H4 (cell line): Measurements from ENCODE around the gene STK40. TPM values are rescaled to one million over a fixed set of nuclear protein-coding genes. Genes with fewer than 3 reads are reported as not detected.

Source experiments
- DNase-seq: peaks from one replicate; pipeline ENCODE4 v3.0.0-alpha.2; 2015; ENCODE audit warnings: low spot score
- total RNA-seq: library from RNA; depleted of rRNA; stranded (reverse); fragments of >200 nt; shearing (Covaris generic); gene quantifications from 2 replicates; pipeline ENCODE4 v1.2.3, GENCODE V29; 2014; rRNA removed

The STK40 gene
- total RNA-seq, 1 experiment from 2014 or later: 25.1 TPM

DNA sequence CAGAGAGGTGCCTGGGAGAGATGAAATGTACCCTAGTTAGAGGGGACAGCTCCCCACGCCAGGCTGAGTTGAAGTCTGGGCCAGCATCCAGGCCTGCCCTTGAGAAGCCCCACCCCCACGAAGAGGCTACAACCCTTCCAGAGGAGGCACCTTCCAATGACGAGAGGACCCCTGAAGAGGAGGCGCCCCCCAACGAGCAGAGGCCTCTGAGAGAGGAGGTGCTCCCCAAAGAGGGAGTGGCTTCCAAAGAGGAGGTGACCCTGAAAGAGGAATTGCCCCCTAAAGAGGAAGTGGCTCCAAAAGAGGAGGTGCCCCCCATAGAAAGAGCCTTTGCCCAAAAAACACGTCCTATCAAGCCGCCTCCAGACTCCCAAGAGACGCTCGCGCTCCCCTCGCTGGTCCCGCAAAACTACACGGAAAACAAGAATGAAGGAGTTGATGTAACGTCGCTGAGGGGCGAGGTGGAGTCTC lies 65.4 kb downstream of the STK40 start:
- no peak for DNase-seq

DNA sequence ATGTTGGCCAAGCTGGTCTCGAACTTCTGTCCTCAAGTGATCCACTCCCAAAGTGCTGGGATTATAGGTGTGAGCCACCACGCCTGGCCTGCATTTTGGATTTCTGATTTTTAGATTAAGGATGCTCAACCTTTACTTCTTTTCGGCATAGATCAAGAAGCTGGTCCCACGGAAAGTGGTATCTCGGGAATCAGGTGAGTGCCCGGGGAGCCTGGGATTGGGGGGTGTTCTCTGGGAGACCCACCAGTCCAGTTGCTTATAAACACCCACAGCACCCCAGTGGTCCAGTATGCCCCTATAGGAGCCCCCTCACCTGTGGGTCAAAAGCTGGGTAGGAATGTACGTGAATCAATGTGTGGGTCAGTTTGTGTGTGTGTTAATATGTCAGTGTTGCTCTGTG lies 76.3 kb downstream of the STK40 start:
- DNase-seq: no peak

DNA sequence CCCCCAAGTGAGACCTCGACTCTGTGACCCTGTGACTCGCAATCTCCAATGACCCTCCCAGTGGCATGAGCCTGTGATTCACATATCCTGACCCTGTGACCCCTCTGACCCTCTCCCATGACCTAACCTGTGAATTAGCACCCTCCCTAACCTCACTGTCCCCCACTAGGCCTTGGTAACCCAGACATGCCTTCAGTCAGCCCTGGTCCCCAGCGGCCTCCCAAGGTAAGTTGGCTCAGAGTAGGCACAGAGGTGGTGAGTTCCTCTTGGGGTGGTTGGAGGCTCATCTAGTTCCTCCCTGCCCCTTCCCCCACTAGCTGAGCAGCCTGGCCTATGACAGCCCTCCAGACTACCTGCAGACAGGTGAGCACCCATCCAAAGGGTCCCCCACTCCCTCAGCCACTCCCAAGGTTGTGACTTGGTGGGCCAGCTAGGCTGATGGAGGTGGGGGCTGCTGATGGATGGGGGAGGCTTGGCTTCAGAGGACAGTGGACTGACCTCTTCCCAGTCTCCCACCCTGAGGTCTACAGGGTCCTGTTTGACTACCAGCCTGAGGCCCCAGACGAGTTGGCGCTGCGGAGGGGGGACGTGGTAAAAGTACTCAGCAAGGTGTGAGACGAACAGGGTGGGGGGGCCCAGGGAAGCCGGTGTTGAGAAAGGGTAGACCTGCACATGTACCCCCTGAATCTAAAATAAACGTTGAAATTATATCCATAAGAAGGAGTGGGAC lies 78.0 kb downstream of the STK40 start:
- DNase-seq: no peak

DNA sequence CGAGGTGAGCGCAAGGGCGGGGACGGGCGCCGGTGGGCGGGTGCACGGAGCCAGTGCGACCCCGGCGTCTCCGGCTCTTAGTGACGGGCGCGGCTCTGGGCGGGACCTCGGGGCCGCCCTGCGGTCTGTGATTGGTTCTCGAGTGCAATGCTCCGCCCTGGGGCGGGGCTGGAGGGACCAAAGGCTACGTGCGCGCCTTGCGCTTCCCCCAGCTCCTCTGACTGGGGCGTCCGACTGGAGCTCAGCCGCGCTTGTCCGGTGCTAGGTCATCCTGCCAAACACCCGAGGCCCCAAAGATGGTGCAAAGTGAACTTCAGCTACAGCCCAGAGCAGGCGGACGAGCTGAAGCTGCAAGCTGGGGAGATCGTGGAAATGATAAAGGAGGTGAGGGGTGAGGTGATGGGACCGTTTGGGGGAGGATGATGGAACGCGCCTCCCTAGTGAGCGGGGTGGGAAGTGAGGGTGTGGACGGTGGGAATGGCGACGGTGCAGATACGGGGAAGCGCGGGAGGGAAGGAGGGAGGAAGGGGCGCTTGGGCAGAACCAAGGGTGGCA lies 78.7 kb downstream of the STK40 start:
- DNase-seq: no peak

DNA sequence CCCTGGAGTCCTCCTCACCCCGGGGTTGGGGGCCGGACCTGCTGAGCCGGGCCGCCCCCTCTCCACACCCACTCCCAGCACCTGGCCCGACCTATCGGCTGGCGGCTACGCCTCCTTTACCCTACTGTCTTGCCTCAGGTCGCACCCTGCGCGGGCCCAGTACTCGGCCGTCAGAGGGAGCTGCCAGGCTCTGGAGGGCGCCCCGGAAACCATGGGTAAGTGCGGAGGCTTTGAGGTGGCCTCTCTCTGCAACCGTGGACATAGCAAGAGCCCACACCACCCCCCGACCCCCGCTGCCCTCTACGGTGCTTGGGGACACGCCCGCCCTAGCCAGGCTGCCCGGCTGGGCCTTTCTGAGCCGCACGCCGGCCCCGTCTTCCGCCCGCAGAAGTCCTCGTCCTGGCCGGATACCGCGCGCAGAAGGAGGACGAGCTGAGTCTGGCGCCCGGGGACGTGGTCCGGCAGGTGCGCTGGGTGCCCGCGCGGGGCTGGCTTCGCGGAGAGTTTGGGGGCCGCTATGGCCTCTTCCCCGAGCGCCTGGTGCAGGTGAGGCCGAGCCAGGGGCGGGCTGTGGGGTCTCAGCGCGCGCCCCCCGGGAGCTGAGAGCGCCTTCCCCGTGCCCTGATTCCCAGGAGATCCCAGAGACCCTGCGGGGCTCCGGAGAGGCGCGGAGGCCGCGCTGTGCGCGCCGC lies 79.4 kb downstream of the STK40 start, which contains the start of gene SH3D21:
TSS of gene SH3D21 (plus strand) at position 159 of the 692 bp plus-strand sequence. CDS start at position 212, 53 bp downstream.
- DNase-seq: no peak

DNA sequence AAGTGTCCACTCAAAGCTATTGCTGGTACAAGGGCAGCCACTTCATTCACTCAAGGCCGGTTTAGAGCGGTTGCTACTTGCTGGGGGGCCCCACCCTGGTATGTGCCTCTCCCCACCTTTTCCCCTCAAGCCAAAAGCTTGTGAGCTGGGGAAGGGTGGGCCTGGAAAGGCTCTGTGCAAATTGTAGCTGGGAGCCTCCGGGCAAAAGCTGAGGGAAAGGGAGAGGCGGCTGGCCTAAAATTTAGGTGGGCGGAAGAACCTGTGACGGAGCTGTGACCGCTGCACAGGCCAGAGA lies 79.9 kb downstream of the STK40 start:
- DNase-seq: no peak

DNA sequence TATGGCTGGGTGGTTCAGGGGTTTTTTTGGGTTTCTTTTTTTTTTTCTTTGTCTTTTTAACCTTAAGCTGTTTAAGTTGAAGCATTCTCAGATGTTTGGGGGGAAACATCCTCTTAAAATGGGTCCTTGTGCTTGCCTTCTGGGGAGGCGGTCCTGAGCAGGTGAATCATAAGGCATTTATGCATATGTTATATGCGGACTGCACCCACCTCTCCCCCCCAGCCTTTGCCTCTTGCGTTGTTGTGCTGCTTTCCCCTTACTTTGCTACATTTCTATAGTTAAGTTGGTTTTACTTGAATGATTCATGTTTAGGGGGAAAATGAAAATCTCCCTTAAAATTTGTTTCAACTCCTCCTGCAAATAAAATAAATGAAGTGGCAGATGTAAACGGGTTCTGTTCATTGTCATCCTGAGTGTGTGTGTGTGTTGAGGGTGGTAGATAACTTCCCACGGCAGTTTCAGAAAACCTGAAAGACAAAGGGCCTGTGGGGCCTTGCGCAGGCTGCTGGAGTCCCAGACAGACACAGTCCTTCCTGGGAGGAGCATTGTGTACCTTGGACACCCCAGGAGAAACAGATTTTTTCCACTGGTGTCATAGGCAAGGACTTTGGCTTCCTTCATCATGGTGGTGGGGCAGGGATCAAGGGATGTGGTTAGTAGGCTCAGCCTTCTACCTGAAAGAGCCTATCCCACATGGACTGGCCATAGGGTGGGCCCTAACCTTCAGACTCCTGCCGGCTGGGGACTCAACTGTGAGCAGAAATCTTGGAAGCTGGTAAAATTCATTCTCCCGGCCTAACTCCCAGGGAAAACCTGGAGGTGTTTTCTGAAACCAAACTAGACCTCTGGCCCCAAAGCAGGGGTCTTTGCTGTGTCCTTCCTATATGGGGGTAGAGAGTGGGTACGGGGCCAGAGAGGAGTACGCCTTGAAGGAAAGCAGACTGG lies 80.5 kb downstream of the STK40 start:
- DNase-seq: no peak

DNA sequence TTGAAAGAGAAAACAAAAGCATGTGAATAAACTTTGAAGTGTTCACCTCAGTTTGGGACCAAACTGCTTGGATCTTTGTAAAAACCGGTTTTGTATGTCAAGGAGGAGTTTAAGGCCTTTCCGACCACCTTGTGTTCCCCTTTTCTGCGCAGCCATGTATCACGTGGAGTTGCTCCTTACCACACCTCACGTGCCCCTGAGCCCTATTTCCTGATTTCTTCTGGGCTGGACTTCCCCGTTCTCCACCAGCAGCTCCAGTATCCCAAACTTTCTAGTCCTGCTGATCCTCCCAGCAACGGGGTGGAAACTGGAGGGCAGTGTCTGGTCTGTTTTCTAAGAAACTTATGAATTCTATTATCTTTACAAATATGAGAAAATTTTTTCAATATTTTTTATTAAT lies 81.2 kb downstream of the STK40 start:
- DNase-seq: no peak

DNA sequence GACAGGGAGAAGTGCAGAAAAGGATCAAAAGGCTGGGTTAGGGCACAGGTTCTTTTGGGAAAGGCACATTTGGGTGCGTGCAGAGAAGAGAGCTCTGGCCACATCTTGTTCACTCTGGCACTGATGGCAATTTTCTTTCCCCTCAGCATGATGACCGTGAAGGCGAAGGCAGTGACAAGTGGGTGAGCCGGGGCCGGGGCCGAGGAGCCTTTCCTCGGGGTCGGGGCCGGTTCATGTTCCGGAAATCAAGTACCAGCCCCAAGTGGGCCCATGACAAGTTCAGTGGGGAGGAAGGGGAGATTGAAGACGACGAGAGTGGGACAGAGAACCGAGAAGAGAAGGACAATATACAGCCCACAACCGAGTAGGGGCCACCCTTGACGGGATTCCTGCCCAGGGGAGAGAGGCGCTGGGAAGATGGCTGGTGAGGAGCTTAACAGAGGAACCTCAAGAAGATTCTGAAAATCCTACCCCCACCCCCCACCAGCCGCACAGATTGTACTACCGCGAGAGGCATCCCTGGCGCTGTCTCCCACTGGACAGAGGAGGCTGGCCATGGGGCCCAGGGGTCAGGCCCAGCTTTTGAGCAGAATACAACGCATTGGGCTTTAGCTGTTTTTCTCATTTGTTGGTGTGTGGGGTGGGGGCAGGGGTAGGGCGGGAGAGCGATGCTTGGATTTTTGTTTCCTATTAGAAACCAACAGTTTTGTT lies 81.9 kb downstream of the STK40 start:
- DNase-seq: no peak

DNA sequence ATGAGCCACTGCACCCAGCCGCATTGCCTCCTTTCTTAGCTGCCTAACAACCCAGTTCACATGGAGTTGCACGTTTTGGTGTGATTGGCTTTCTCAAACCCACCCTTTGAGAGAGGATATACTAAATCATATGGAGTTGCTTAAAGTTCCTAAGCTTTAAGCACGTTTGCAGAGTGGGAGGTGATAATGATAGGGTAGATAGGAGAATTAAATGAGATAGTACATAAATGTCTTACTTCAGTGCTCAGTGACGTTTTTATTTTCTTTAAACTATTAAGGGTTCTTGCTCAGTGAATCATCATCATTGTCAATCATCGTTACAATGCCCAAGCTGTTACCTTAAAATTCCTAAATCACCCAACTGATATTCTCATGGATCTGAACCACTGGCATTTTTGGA lies 82.5 kb downstream of the STK40 start:
- no peak for DNase-seq

DNA sequence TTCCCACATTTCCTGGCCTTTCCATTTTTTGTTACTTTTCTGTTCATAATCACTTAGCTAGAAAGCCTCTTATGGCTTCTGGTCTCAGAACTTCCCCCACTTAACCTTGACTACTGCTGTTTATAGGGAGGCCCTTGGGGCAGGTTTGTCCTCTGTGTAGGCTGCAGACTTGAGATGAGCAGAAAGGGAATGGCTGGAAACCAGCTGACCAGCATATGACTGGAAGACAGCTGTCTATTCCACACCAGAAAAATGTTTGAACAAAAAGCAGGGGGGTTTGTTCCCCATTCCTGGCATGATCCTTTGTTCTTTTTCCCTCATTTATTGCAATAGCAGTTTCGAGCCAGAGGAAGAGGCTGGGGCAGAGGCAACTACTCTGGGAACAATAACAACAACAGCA lies 84.5 kb downstream of the STK40 start:
- no peak for DNase-seq

DNA sequence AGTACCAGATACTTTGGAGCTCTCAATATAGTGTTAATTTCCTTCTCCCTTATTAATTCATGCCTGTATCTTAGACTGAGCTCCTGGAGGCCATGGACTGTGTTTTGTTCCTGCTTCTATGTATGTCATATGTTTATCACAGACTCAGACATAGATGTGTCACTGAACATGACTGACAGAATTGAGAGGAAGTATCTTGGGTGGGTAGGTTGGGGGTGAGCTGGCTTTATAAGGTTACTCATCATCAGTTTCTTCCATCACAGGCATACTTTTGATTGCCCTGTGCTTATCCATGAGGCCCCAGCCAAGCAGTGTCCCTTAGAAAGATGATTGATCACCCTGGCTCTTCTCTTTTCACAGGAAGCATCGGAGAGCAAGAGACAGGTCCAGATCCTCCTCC lies 85.2 kb downstream of the STK40 start:
- no peak for DNase-seq

DNA sequence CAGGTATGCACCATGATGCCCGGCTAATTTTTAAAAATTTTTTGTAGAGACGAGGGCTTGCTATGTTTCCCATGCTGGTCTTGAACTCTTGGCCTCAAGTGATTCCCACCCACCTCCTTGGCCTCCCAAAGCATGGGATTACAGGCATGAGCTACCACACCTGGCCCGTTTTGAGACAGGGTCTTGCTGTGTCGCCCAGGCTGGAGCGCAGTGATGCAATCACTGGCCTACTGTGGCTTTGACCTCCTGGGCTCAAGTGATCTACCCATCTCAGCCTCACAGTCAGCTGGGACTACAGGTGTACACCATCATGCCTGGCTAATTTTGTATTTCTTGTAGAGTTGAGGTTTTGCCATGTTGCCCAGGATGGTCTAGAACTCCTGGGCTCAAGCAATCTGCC lies 87.1 kb downstream of the STK40 start:
- no peak for DNase-seq

DNA sequence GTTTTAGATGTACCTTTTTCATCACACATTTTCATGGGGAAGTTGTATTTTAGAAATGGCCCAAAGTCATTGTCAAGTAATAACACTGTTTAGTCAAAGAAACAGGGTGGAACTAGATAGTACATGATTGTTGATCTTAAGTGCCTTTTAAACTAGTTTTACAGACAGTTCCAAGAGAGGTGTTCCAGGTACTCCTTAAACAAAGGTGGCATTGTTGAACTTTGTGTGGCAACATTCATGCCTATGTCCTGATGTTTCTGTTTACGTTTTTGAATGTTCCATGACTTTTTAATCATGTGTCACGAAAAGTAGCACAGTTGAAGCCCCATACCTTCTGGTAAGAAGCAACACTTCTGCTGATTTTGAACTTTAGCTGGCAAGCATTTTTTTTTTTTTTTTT lies 88.7 kb downstream of the STK40 start:
- no peak for DNase-seq

DNA sequence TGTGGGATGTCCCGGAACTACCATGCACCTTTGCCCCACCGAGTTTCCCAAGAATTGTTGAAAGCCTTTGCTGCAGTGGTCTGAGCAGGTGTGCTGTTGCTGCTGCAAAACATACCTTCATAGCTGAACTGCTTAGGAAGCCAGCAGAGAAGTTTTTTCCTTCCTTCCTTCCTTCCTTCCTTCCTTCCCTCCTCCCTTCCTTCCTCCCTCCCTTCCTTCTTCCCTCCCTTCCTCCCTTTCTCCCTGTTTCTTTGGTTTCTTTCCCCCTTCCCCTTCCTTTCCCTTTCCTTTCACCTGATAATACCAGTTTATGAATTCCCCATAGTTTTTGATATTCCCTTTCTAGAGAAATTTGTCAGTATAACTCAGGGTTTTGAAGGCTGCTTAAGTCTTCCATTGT lies 90.3 kb downstream of the STK40 start:
- DNase-seq: no peak

Other genes with a start within 250 kb of the STK40 start
- gene TRAPPC3, start 236.4 kb downstream of the STK40 start, total RNA-seq: 105 and 110 TPM in 2 replicates
- 59.1 and 79.3 TPM in 2 replicates for gene MAP7D1, start 229.8 kb downstream of the STK40 start, total RNA-seq
- 46.2 and 69.8 TPM in 2 replicates for gene THRAP3, start 161.5 kb downstream of the STK40 start, total RNA-seq
- 0.06 TPM in 1 of 2 replicates, not detected in the other for gene SH3D21, start 79.6 kb downstream of the STK40 start, total RNA-seq
- gene EVA1B, start 62.3 kb downstream of the STK40 start, total RNA-seq: 2.5 and 4.2 TPM in 2 replicates
- gene LSM10, start 12.0 kb upstream of the STK40 start, total RNA-seq: 3.1 and 7.1 TPM in 2 replicates
- 6.9 and 8.4 TPM in 2 replicates for gene OSCP1, start 64.5 kb upstream of the STK40 start, total RNA-seq
- 113 and 121 TPM in 2 replicates for gene MRPS15, start 78.5 kb upstream of the STK40 start, total RNA-seq
- gene CSF3R, start 97.0 kb upstream of the STK40 start, total RNA-seq: not detected in 2 replicates